ENCODE measurements around the gene RBM24. TPM values are rescaled to one million over a fixed set of nuclear protein-coding genes. Genes with fewer than 3 reads are reported as not detected.

The RBM24 gene
- total and polyA plus RNA-seq, 7 donors, result 1.3 to 34.1 (median 8.3) TPM

DNA sequence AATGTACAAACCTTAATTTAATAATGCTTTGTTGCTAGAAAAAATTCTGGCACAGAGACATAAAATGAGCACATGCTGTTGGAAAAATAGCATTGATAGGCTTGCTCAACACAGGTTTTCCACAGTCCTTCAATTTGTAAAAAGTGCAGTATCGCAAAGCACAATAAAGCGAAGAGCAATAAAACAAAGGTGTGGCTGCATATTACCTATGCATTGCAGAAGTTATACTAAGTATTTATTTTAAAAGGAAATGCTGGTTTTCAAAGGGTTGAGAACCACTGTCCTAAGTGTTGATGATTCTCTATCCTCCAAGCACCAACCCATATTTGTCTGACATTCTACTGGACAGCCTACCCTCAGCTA lies 58.1 kb downstream of the RBM24 start:
- Histone ChIP-seq H3K4me3 (no peak overlapping the region), H3K9me3 (no peaks in the 10 kb centered on the region), H3K27ac (no peak overlapping the region), H3K4me1 (peaks cover 0 to 6% (median 0%) of the 10 kb centered on the region in 4 donors), H3K36me3 (no peaks in the 10 kb centered on the region), H3K27me3 (no peaks in the 10 kb centered on the region)
- no peak for DNase-seq
- TF ChIP-seq POLR2AphosphoS5 (IDR thresholded peaks at IDR 0.05) (no peak), POLR2A (IDR thresholded peaks at IDR 0.05) (no peak), EP300 (IDR thresholded peaks at IDR 0.05) (no peak), CTCF (IDR thresholded peaks at IDR 0.05) (no peak)
- 23 to 76% methylated on average over 2 of the region's 2 CpGs for WGBS, 2 donors
- intact Hi-C loops (cut with DNase I), result no loop called here

- H3K4me1 ChIP-seq, result peaks cover 0 to 6% (median 0%) of the 10 kb centered on the region in 4 donors
- H3K27me3 ChIP-seq, result no peaks in the 10 kb centered on the region
- H3K27ac ChIP-seq, result no peak overlapping the region
- intact Hi-C loops (cut with DNase I), result no loop called here
- 88 to 97% methylated on average over 7 of the region's 7 CpGs for WGBS, 2 donors
- H3K36me3 ChIP-seq, result no peaks in the 10 kb centered on the region
- H3K9me3 ChIP-seq, result no peaks in the 10 kb centered on the region
- no peak for DNase-seq
- TF ChIP-seq POLR2A (IDR thresholded peaks at IDR 0.05) (no peak), EP300 (IDR thresholded peaks at IDR 0.05) (no peak)
- H3K4me3 ChIP-seq, result no peak overlapping the region
Observed at GRCh38 chr6:17341117-17341805, 60.1 kb downstream of the RBM24 start.

DNA sequence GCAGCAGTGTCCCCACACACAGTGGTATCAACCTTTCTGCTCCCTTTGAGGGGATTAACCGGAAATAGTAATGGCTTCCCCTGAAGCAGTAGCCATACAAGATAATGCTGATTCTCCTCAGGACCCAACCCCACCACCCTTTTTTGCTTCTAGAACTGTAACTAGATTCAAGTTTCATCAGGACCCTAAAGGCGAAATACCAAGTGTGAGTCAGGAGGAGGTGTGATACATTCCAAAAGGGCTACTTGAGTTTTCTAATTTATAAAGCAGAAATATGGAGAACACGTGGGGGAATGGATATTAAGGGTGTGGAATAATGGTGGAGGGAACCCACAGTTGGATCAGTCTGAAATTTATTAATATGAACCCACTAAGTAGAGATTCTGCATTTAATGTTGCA lies 60.7 kb downstream of the RBM24 start:
- H3K4me3 ChIP-seq, result no peak overlapping the region
- H3K9me3 ChIP-seq, result no peaks in the 10 kb centered on the region
- intact Hi-C loops (cut with DNase I), result no loop called here
- H3K36me3 ChIP-seq, result no peaks in the 10 kb centered on the region
- no peak for DNase-seq
- no peak overlapping the region for H3K27ac ChIP-seq
- WGBS, 2 donors, result 75 to 92% methylated on average over 3 of the region's 3 CpGs
- H3K4me1 ChIP-seq, result peaks cover 0 to 3% (median 0%) of the 10 kb centered on the region in 4 donors
- TF ChIP-seq CTCF (IDR thresholded peaks at IDR 0.05) (no peak), POLR2A (IDR thresholded peaks at IDR 0.05) (no peak), POLR2AphosphoS5 (IDR thresholded peaks at IDR 0.05) (no peak), EP300 (IDR thresholded peaks at IDR 0.05) (no peak)
- H3K27me3 ChIP-seq, result no peaks in the 10 kb centered on the region

GRCh38 chr6:17343215-17343614 lies 62.1 kb downstream of the RBM24 start:
- no peaks in the 10 kb centered on the region for H3K27me3 ChIP-seq
- no peak for DNase-seq
- no peaks in the 10 kb centered on the region for H3K36me3 ChIP-seq
- no peak overlapping the region for H3K4me3 ChIP-seq
- no peak overlapping the region for H3K27ac ChIP-seq
- no peaks in the 10 kb centered on the region for H3K4me1 ChIP-seq
- WGBS, 2 donors, result 14 to 60% methylated on average over 2 of the region's 2 CpGs
- intact Hi-C loops (cut with DNase I), result no loop called here
- TF ChIP-seq POLR2A (IDR thresholded peaks at IDR 0.05), result no peak
- no peak for TF ChIP-seq EP300 (IDR thresholded peaks at IDR 0.05)
- no peak for TF ChIP-seq POLR2AphosphoS5 (IDR thresholded peaks at IDR 0.05)
- no peak for TF ChIP-seq CTCF (IDR thresholded peaks at IDR 0.05)
- no peaks in the 10 kb centered on the region for H3K9me3 ChIP-seq

Other genes with a start within 250 kb of the RBM24 start
- gene STMND1, start 179.3 kb upstream of the RBM24 start, total RNA-seq, result under 1 TPM in 2 of 4 donors, not detected in 2; 0.27 to 0.36 TPM
- gene STMND1, start 179.3 kb upstream of the RBM24 start, polyA plus RNA-seq, result 1 to 10 TPM in 1 of 3 donors, under 1 TPM in 1, not detected in 1; 0.83 to 2.1 TPM
- gene CAP2, start 112.2 kb downstream of the RBM24 start, total RNA-seq, result 10 to 100 TPM; 48.3 to 67.1 (median 55.6) TPM
- 1 to 10 TPM in 2 of 3 donors, under 1 TPM in 1; 0.92 to 3.0 (median 3.0) TPM for gene CAP2, start 112.2 kb downstream of the RBM24 start, polyA plus RNA-seq

All from sigmoid colon (tissue), 7 donors.